ENCODE measurements around the gene F12.
"Not testable (repeated sequence)": the region's sequence is repeated elsewhere in the genome, so short reads cannot be mapped to it uniquely, and the experiment has no call there.

DNA sequence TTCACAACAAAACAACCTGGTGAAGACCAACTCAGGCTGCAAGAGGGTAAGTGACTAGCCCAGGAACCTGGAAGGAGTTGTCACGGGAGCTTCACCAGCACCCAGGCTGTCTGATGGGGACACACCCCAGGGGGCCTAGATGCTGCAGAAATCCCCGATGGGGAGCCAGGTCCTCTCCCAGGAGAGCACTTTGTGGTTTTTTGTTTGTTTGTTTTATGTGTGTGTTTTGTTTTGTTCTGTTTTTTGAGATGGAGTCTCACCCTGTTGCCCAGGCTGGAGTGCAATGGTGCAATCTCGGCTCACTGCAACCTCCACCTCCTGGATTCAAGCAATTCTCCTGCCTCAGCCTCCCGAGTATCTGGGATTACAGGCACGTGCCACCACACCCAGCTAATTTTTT is 33.8 kb downstream of the F12 start:
- TF ChIP-seq, protein P1, sequence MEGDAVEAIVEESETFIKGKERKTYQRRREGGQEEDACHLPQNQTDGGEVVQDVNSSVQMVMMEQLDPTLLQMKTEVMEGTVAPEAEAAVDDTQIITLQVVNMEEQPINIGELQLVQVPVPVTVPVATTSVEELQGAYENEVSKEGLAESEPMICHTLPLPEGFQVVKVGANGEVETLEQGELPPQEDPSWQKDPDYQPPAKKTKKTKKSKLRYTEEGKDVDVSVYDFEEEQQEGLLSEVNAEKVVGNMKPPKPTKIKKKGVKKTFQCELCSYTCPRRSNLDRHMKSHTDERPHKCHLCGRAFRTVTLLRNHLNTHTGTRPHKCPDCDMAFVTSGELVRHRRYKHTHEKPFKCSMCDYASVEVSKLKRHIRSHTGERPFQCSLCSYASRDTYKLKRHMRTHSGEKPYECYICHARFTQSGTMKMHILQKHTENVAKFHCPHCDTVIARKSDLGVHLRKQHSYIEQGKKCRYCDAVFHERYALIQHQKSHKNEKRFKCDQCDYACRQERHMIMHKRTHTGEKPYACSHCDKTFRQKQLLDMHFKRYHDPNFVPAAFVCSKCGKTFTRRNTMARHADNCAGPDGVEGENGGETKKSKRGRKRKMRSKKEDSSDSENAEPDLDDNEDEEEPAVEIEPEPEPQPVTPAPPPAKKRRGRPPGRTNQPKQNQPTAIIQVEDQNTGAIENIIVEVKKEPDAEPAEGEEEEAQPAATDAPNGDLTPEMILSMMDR (IDR thresholded peaks at IDR 0.05): not testable (repeated sequence)
- TF ChIP-seq POLR2A (IDR thresholded peaks at IDR 0.05): not testable (repeated sequence)
